ENCODE measurements around the gene LRRC3C.
"Not testable (repeated sequence)": the region's sequence is repeated elsewhere in the genome, so short reads cannot be mapped to it uniquely, and the experiment has no call there.

Gene LRRC3C

GRCh38 chr17:39899215-39899614, 28.3 kb upstream of the LRRC3C start:
- ChIA-PET POLR2A (interaction anchor here (0.7 kb wide), 1 partner anchor 346 kb away, joined by 4 read pairs; no protein-coding TSS in a partner anchor), CTCF (interaction anchor here (1.1 kb wide), 1 partner anchor 12 kb away, joined by 4 read pairs; no protein-coding TSS in a partner anchor)
- no peak for DNase-seq (ENCODE audit: extremely low spot score)
- TF ChIP-seq CTCF (IDR thresholded peaks at IDR 0.05; ENCODE audit: control extremely low read depth, extremely low read depth, low read depth, missing control alignments): no peak

GRCh38 chr17:39902027-39902426, 25.5 kb upstream of the LRRC3C start:
- DNase-seq (ENCODE audit: extremely low spot score); POLR2A ChIA-PET; CTCF ChIA-PET: not testable (repeated sequence)

GRCh38 chr17:39903158-39903884, 24.2 kb upstream of the LRRC3C start:
- no peak for TF ChIP-seq CTCF (IDR thresholded peaks at IDR 0.05; ENCODE audit: control extremely low read depth, extremely low read depth, low read depth, missing control alignments)
- ChIA-PET CTCF (interaction anchor here (1.0 to 1.1 kb wide), 2 partner anchors 8 to 76 kb away, joined by 3 read pairs; no protein-coding TSS in a partner anchor), POLR2A (no interaction called here)
- DNase-seq (ENCODE audit: extremely low spot score): no peak

GRCh38 chr17:39904990-39905288, 22.6 kb upstream of the LRRC3C start:
- ChIA-PET CTCF (interaction anchor here (1.1 kb wide), 1 partner anchor 119 kb away, joined by 3 read pairs; no protein-coding TSS in a partner anchor), POLR2A (no interaction called here)
- no peak for DNase-seq (ENCODE audit: extremely low spot score)

GRCh38 chr17:39908789-39909352, 18.7 kb upstream of the LRRC3C start:
- DNase-seq (ENCODE audit: extremely low spot score): no peak
- no peak for TF ChIP-seq CTCF (IDR thresholded peaks at IDR 0.05; ENCODE audit: control extremely low read depth, extremely low read depth, low read depth, missing control alignments)
- POLR2A ChIA-PET: no interaction called here
- CTCF ChIA-PET: interaction anchor here (0.8 to 1.0 kb wide), 2 partner anchors 13 to 15 kb away, joined by 3 to 4 read pairs; no protein-coding TSS in a partner anchor

More at GRCh38 chr17:39904990-39905288, 22.6 kb upstream of the LRRC3C start:
- no peak for TF ChIP-seq CTCF (IDR thresholded peaks at IDR 0.05; ENCODE audit: control extremely low read depth, extremely low read depth, low read depth, missing control alignments)

GRCh38 chr17:39913989-39914388, 13.5 kb upstream of the LRRC3C start:
- CTCF ChIA-PET: no interaction called here
- TF ChIP-seq CTCF (IDR thresholded peaks at IDR 0.05; ENCODE audit: control extremely low read depth, extremely low read depth, low read depth, missing control alignments): no peak
- DNase-seq (ENCODE audit: extremely low spot score): no peak
- POLR2A ChIA-PET: no interaction called here

- no peak for TF ChIP-seq CTCF (IDR thresholded peaks at IDR 0.05; ENCODE audit: control extremely low read depth, extremely low read depth, low read depth, missing control alignments)
- CTCF ChIA-PET: interaction anchor here (1.4 kb wide), 1 partner anchor 39 kb away, joined by 3 read pairs; no protein-coding TSS in a partner anchor
- POLR2A ChIA-PET: interaction anchor here (1.4 kb wide), 1 partner anchor 20 kb away, joined by 3 read pairs; no protein-coding TSS in a partner anchor
- no peak for DNase-seq (ENCODE audit: extremely low spot score)
These were observed 12.0 kb upstream of the LRRC3C start for GRCh38 chr17:39915559-39915958.

Data from GM10248 (cell line).